Liver (tissue), 2 donors: ENCODE data around the gene SHQ1.

Source experiments
- YY1 ChIP-seq: IDR thresholded peaks from 2 replicates; pipeline ENCODE4 v1.6.1; 2016; ENCODE audit warnings: antibody characterized with exemption, mild to moderate bottlenecking
- TF ChIP-seq, protein P1 (sequence below): fragments of 150-350 bp; IDR thresholded peaks from 2 replicates; pipeline ENCODE4 v1.5.1; 2017; ENCODE audit warnings: improper control_type of control experiment, low read depth, low read length; ENCODE audit not compliant: missing input control
- TF ChIP-seq, protein P2 (sequence below): IDR thresholded peaks from 2 replicates; pipeline ENCODE4 v1.6.1; 2016; ENCODE audit warnings: antibody characterized with exemption, mild to moderate bottlenecking
- donor health status: healthy.

DNA sequence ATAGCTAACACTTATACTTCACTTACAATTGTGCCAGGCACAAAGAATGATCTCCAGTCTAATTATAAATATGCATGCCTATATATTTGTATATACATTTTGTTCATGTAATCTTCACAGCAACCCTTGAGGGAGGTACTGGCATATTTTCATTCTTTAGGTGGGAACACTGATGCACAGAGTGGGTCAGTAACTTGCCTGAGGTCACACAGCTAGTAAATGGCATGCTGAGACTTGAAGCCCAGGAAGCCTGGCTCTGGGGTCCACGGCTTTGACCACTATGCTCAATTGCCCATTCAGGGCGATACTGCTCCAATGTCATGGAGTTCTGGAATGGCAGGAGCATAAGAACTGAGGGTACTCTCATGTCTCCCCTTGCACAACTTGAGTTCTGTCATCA, 139.8 kb downstream of the SHQ1 start:
- TF ChIP-seq YY1: no peak
- TF ChIP-seq, protein P1, sequence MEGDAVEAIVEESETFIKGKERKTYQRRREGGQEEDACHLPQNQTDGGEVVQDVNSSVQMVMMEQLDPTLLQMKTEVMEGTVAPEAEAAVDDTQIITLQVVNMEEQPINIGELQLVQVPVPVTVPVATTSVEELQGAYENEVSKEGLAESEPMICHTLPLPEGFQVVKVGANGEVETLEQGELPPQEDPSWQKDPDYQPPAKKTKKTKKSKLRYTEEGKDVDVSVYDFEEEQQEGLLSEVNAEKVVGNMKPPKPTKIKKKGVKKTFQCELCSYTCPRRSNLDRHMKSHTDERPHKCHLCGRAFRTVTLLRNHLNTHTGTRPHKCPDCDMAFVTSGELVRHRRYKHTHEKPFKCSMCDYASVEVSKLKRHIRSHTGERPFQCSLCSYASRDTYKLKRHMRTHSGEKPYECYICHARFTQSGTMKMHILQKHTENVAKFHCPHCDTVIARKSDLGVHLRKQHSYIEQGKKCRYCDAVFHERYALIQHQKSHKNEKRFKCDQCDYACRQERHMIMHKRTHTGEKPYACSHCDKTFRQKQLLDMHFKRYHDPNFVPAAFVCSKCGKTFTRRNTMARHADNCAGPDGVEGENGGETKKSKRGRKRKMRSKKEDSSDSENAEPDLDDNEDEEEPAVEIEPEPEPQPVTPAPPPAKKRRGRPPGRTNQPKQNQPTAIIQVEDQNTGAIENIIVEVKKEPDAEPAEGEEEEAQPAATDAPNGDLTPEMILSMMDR: no peak
- TF ChIP-seq, protein P2, sequence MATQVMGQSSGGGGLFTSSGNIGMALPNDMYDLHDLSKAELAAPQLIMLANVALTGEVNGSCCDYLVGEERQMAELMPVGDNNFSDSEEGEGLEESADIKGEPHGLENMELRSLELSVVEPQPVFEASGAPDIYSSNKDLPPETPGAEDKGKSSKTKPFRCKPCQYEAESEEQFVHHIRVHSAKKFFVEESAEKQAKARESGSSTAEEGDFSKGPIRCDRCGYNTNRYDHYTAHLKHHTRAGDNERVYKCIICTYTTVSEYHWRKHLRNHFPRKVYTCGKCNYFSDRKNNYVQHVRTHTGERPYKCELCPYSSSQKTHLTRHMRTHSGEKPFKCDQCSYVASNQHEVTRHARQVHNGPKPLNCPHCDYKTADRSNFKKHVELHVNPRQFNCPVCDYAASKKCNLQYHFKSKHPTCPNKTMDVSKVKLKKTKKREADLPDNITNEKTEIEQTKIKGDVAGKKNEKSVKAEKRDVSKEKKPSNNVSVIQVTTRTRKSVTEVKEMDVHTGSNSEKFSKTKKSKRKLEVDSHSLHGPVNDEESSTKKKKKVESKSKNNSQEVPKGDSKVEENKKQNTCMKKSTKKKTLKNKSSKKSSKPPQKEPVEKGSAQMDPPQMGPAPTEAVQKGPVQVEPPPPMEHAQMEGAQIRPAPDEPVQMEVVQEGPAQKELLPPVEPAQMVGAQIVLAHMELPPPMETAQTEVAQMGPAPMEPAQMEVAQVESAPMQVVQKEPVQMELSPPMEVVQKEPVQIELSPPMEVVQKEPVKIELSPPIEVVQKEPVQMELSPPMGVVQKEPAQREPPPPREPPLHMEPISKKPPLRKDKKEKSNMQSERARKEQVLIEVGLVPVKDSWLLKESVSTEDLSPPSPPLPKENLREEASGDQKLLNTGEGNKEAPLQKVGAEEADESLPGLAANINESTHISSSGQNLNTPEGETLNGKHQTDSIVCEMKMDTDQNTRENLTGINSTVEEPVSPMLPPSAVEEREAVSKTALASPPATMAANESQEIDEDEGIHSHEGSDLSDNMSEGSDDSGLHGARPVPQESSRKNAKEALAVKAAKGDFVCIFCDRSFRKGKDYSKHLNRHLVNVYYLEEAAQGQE: no peak
